Activated CD4-positive, alpha-beta T cell treated with anti-CD3 and anti-CD28 coated beads, Interleukin-2, amount 50 U/mL, for 16 hours (primary cell): Measurements from ENCODE around the gene NDUFA8.
A peak's percentile ranks its signal among the peaks of the same experiment; 100 is the strongest.

Experiments used
- DNase-seq: peaks from one replicate; pipeline ENCODE4 v3.0.0-alpha.2; 2020

NDUFA8 gene

DNA sequence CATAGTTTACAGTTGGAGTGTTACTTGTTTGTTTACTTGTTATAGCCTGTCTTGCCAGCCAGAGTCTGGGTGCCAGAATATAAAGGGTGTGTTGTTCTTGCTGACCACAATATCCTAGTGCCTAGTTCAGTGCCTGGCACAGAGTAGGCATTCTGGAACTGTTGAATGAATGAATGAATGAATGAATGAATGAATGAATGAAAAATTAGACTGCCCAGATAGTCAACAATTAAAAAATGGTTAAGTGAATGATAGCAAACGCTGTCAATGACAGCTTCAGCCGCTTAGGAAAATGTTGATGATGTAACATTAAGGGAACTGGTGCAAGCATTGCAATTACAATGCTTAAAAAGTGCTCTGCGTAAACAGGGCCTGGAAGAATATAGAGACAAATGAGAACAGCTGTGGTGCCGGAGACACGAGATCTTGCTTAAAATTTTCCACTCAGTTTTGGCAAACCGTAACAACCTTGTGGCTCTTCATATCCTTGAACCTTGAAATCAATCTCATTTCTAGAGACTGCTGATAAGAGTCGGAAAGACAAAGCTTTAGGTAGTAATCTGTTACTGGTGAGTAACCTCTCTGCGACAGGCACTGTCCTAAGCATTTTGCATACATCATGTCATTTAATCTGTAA is 61.8 kb downstream of the NDUFA8 start:
- no peak for DNase-seq

DNA sequence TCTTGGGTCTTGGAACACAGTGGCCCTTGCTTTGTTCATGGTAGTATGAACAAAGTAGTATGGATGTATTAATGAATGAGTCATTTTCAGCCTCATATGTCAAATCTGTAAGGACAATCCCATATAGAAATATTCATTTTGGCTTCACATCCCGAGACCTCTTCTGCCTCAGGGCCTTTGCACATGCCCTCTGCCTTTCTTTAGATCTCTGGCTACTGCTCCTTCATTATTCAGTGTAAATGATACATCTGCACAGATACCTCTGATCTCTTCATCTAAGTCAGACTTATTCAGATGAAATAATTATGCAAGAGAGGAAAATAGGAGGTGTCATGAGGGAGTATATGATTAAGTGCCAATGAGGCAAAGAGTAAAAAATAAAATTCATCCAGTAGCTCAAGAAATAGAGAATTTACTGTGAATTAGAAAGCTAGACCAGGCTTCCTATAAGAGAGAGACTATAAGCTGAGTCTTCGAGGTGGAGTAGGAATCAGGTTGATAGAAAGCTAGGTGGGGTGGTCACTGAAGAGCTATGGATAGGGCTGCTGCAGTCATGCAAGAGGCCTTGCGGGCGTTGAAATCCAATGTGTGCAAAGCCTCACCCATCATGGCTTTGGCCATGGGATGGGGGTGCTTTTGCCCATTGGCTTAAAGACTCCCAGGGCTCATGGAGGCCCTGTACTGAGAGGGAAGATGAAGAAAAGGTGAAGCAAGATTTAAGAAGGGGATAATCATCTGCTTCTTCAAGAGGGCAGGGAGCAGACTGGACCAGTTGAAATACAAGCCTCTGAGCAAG is 62.8 kb downstream of the NDUFA8 start:
- no peak for DNase-seq

DNA sequence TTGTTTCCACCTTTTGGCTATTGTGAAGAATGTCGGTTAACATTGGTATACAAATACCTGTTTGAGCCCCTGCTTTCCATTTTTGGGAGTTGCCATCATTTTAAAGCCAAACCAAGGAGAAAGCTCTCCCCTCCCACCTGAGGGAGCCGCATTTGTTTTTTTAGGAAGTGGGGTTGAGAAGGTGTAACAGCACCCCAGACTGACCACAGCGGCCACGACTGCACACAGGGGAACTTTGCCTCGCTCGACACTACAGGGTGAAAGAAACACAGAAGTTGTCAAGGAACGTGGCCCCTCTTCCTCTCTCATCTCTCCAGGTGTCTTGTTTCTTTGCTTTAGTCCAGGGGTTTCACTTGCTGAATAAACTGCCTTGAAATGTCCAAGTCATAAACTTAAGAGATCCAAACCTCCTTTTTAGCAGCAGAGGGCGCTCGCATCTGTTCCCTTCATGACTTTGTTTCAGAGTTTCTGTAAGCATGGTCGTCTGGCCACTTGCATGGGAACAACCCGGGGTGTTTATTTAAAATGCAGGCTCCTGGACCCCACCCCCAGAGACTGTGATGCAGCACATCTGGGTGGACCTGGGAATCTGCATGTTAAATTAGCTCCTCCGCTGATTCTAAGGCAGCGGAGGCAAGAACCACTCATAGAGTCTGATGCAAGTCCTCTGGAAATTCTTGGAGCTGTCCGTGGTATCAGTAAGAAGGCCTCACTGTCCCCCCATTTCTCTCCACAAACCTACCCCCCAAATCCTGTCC is 64.4 kb downstream of the NDUFA8 start:
- DNase-seq: peak; percentile 49
